WTC11 (cell line): Measurements from ENCODE around the gene ITPR1. TPM values are rescaled to one million over a fixed set of nuclear protein-coding genes. Genes with fewer than 3 reads are reported as not detected.

ENCODE experiments used
- ATAC-seq: fragments of 200-7000 bp; cut with Tn5 transposase; 2 replicates; pipeline ENCODE4 v1.10.0; 2021; ENCODE audit warnings: mild to moderate bottlenecking, moderate library complexity
- CTCF ChIA-PET: fragments of 300-600 bp; sonication (Branson Sonifier 250); formaldehyde crosslinking; loops from one replicate; lab custom pipeline; 2021; ENCODE audit warnings: antibody characterized with exemption; lab: Charles Lee
- POLR2A ChIA-PET: fragments of 350-600 bp; sonication (Branson Sonifier 250); formaldehyde crosslinking; loops from one replicate; lab custom pipeline; 2021; ENCODE audit warnings: antibody characterized with exemption; lab: Charles Lee
- DNase-seq: peaks from one replicate; pipeline ENCODE4 v3.0.0; 2021; ENCODE audit warnings: low spot score
- H3K27ac Mint-ChIP-seq: 2 replicates; pipeline ENCODE4 v1.8.0; 2021; ENCODE audit warnings: mixed read lengths
- H3K27me3 Mint-ChIP-seq: 2 replicates; pipeline ENCODE4 v1.8.0; 2021; ENCODE audit warnings: low read depth, mild to moderate bottlenecking, moderate library complexity, mixed read lengths
- H3K36me3 Mint-ChIP-seq: 2 replicates; pipeline ENCODE4 v1.8.0; 2021; ENCODE audit warnings: mixed read lengths
- H3K4me1 Mint-ChIP-seq: 2 replicates; pipeline ENCODE4 v1.8.0; 2022; ENCODE audit warnings: mixed read lengths
- H3K4me3 Mint-ChIP-seq: 2 replicates; pipeline ENCODE4 v1.8.0; 2021; ENCODE audit warnings: mild to moderate bottlenecking, moderate library complexity, mixed read lengths
- H3K9me3 Mint-ChIP-seq: 2 replicates; pipeline ENCODE4 v1.8.0; 2021; ENCODE audit warnings: mixed read lengths
- ATF1 ChIP-seq: sonication (generic); formaldehyde crosslinking; IDR thresholded peaks from 2 replicates; pipeline ENCODE4 v1.8.1; 2023; ENCODE audit warnings: mild to moderate bottlenecking, moderate library complexity, missing genetic modification reagents
- CREB1 ChIP-seq: sonication (generic); formaldehyde crosslinking; IDR thresholded peaks from 2 replicates; pipeline ENCODE4 v1.8.0; 2023; ENCODE audit warnings: mild to moderate bottlenecking, missing genetic modification reagents
- CREM ChIP-seq: sonication (generic); formaldehyde crosslinking; IDR thresholded peaks from 2 replicates; pipeline ENCODE4 v1.8.1; 2022; ENCODE audit warnings: mild to moderate bottlenecking, missing genetic modification reagents, moderate library complexity
- ESRRA ChIP-seq: sonication (generic); formaldehyde crosslinking; IDR thresholded peaks from 2 replicates; pipeline ENCODE4 v1.8.1; 2022; ENCODE audit warnings: mild to moderate bottlenecking, missing genetic modification reagents, borderline replicate concordance
- FOXP1 ChIP-seq: sonication (generic); formaldehyde crosslinking; IDR thresholded peaks from 2 replicates; pipeline ENCODE4 v1.8.0; 2022; ENCODE audit warnings: missing genetic modification reagents, mild to moderate bottlenecking, moderate library complexity, borderline replicate concordance
- IRF2 ChIP-seq: sonication (generic); formaldehyde crosslinking; IDR thresholded peaks from 2 replicates; pipeline ENCODE4 v1.8.0; 2022; ENCODE audit warnings: low read depth, missing genetic modification reagents, borderline replicate concordance
- JAZF1 ChIP-seq: fragments of 250-450 bp; sonication (Bioruptor Pico); IDR thresholded peaks from 2 replicates; pipeline ENCODE4 v1.9.0; 2021; ENCODE audit warnings: moderate library complexity, mild to moderate bottlenecking, inconsistent platforms
- NFATC4 ChIP-seq: fragments of 250-450 bp; sonication (Bioruptor Pico); IDR thresholded peaks from 2 replicates; pipeline ENCODE4 v1.9.0; 2021; ENCODE audit warnings: mild to moderate bottlenecking
- NFYB ChIP-seq: sonication (generic); formaldehyde crosslinking; conservative IDR thresholded peaks from 2 replicates; pipeline ENCODE4 v1.8.0; 2022; ENCODE audit warnings: low read depth, missing genetic modification reagents
- PRRX2 ChIP-seq: fragments of 250-450 bp; sonication (Bioruptor Pico); IDR thresholded peaks from 2 replicates; pipeline ENCODE4 v1.8.0; 2021; ENCODE audit warnings: mild to moderate bottlenecking
- RORB ChIP-seq: fragments of 250-450 bp; sonication (Bioruptor Pico); IDR thresholded peaks from 2 replicates; pipeline ENCODE4 v1.9.0; 2021; ENCODE audit warnings: mild to moderate bottlenecking
- SMAD3 ChIP-seq: sonication (generic); formaldehyde crosslinking; IDR thresholded peaks from 2 replicates; pipeline ENCODE4 v1.8.0; 2022; ENCODE audit warnings: missing genetic modification reagents, mild to moderate bottlenecking, borderline replicate concordance
- TEAD1 ChIP-seq: sonication (generic); formaldehyde crosslinking; IDR thresholded peaks from 2 replicates; pipeline ENCODE4 v1.8.0; 2022; ENCODE audit warnings: mild to moderate bottlenecking, missing genetic modification reagents
- ZNF219 ChIP-seq: sonication (generic); formaldehyde crosslinking; IDR thresholded peaks from 2 replicates; pipeline ENCODE4 v1.8.0; 2023; ENCODE audit warnings: missing genetic modification reagents, mild to moderate bottlenecking, borderline replicate concordance
- ZNF396 ChIP-seq: fragments of 250-450 bp; sonication (Bioruptor Pico); IDR thresholded peaks from 2 replicates; pipeline ENCODE4 v1.8.0; 2021; ENCODE audit warnings: mild to moderate bottlenecking, moderate library complexity, borderline replicate concordance
- total RNA-seq: library from RNA; stranded (reverse); gene quantifications from 3 replicates; pipeline ENCODE4 v1.2.3, GENCODE V29; 2021
- TF ChIP-seq, protein P1 (sequence below): sonication (generic); formaldehyde crosslinking; IDR thresholded peaks from 2 replicates; pipeline ENCODE4 v1.8.1; 2023; ENCODE audit warnings: mild to moderate bottlenecking, missing genetic modification reagents
- TF ChIP-seq, protein P2 (sequence below): fragments of 250-450 bp; sonication (Bioruptor Pico); IDR thresholded peaks from 2 replicates; pipeline ENCODE4 v1.9.0; 2021; ENCODE audit warnings: mild to moderate bottlenecking, borderline replicate concordance
- TF ChIP-seq, protein P3 (sequence below): sonication (generic); formaldehyde crosslinking; conservative IDR thresholded peaks from 2 replicates; pipeline ENCODE4 v1.8.1; 2022; ENCODE audit warnings: mild to moderate bottlenecking, missing genetic modification reagents
- TF ChIP-seq, protein P4 (sequence below): fragments of 250-450 bp; sonication (Bioruptor Pico); IDR thresholded peaks from 2 replicates; pipeline ENCODE4 v2.1.2; 2022; ENCODE audit warnings: mild to moderate bottlenecking, moderate library complexity
- TF ChIP-seq, protein P5 (sequence below): sonication (generic); formaldehyde crosslinking; conservative IDR thresholded peaks from 2 replicates; pipeline ENCODE4 v1.8.1; 2023; ENCODE audit warnings: mild to moderate bottlenecking, low read depth, missing genetic modification reagents, moderate library complexity
- TF ChIP-seq, protein P6 (sequence below): sonication (generic); formaldehyde crosslinking; IDR thresholded peaks from 2 replicates; pipeline ENCODE4 v1.8.1; 2022; ENCODE audit warnings: missing genetic modification reagents, borderline replicate concordance
- TF ChIP-seq, protein P7 (sequence below): fragments of 250-450 bp; sonication (Bioruptor Pico); IDR thresholded peaks from 2 replicates; pipeline ENCODE4 v1.8.0; 2021; ENCODE audit warnings: mild to moderate bottlenecking

Gene ITPR1
- total RNA-seq, 1 experiment from 2014 or later = 11.8 TPM

DNA sequence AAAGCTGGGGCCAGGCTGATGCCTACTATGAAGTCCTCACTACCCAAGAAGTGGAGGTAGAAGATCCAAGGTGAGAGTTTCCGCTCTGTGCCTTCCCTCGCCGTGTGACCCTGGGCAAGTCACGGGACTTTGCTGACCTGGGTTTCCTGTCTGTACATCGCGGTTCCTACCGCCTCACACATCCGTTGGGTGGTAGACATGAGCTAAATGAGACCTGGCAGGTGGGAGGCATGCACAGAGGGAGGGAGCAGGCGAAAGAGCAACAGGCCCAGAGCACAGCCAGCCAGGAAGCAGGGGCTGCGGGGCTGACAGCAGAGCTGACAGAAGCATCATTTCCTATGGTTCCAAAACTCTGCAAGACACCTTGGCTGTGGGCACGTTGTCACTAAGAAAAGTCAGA is 328.8 kb downstream of the ITPR1 start (continued):
- TF ChIP-seq, protein P1, sequence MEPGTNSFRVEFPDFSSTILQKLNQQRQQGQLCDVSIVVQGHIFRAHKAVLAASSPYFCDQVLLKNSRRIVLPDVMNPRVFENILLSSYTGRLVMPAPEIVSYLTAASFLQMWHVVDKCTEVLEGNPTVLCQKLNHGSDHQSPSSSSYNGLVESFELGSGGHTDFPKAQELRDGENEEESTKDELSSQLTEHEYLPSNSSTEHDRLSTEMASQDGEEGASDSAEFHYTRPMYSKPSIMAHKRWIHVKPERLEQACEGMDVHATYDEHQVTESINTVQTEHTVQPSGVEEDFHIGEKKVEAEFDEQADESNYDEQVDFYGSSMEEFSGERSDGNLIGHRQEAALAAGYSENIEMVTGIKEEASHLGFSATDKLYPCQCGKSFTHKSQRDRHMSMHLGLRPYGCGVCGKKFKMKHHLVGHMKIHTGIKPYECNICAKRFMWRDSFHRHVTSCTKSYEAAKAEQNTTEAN (CRISPR knock-in tag) = no peak
- TF ChIP-seq, protein P2, sequence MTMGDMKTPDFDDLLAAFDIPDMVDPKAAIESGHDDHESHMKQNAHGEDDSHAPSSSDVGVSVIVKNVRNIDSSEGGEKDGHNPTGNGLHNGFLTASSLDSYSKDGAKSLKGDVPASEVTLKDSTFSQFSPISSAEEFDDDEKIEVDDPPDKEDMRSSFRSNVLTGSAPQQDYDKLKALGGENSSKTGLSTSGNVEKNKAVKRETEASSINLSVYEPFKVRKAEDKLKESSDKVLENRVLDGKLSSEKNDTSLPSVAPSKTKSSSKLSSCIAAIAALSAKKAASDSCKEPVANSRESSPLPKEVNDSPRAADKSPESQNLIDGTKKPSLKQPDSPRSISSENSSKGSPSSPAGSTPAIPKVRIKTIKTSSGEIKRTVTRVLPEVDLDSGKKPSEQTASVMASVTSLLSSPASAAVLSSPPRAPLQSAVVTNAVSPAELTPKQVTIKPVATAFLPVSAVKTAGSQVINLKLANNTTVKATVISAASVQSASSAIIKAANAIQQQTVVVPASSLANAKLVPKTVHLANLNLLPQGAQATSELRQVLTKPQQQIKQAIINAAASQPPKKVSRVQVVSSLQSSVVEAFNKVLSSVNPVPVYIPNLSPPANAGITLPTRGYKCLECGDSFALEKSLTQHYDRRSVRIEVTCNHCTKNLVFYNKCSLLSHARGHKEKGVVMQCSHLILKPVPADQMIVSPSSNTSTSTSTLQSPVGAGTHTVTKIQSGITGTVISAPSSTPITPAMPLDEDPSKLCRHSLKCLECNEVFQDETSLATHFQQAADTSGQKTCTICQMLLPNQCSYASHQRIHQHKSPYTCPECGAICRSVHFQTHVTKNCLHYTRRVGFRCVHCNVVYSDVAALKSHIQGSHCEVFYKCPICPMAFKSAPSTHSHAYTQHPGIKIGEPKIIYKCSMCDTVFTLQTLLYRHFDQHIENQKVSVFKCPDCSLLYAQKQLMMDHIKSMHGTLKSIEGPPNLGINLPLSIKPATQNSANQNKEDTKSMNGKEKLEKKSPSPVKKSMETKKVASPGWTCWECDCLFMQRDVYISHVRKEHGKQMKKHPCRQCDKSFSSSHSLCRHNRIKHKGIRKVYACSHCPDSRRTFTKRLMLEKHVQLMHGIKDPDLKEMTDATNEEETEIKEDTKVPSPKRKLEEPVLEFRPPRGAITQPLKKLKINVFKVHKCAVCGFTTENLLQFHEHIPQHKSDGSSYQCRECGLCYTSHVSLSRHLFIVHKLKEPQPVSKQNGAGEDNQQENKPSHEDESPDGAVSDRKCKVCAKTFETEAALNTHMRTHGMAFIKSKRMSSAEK (CRISPR knock-in tag) = no peak

DNA sequence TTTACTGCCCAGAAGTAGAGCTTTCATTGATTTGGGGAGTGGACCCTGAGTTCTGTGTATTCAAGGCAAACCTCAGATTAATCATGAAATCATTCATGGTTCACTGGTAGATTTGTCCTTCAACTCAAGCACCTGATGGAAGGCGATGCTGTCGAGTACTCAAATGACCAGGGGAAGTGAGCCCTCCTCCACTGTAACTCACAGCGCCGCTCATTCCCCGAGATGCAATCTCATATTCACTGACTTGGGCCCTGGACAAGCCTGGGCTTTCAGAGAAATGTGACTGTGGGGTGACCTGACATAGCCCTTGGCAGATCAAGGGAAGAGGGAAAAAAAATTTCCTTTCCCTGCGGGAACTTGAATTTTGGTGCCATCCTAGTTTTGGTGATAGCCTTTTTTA is 329.4 kb downstream of the ITPR1 start:
- TF ChIP-seq CREB1 (CRISPR knock-in tag) = no peak
- no peak for TF ChIP-seq JAZF1
- no peak for TF ChIP-seq NFATC4 (CRISPR knock-in tag)
- TF ChIP-seq TEAD1 (CRISPR knock-in tag) = no peak
- TF ChIP-seq NFYB = no peak
- no peak for TF ChIP-seq CREM (CRISPR knock-in tag)
- no peak for TF ChIP-seq ATF1 (CRISPR knock-in tag)
- TF ChIP-seq PRRX2 (CRISPR knock-in tag) = no peak
- no peak for TF ChIP-seq FOXP1 (CRISPR knock-in tag)
- no peak for TF ChIP-seq IRF2 (CRISPR knock-in tag)
- TF ChIP-seq, protein P3, sequence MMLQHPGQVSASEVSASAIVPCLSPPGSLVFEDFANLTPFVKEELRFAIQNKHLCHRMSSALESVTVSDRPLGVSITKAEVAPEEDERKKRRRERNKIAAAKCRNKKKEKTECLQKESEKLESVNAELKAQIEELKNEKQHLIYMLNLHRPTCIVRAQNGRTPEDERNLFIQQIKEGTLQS (CRISPR knock-in tag) = no peak
- TF ChIP-seq ESRRA (CRISPR knock-in tag) = no peak
- TF ChIP-seq ZNF396 (CRISPR knock-in tag) = no peak
- TF ChIP-seq SMAD3 (CRISPR knock-in tag) = no peak
- H3K36me3 Mint-ChIP-seq = peaks cover 10% of the 10 kb centered on the region
- DNase-seq = no peak
- no peak for ATAC-seq
- peaks cover 7% of the 10 kb centered on the region for H3K9me3 Mint-ChIP-seq
- POLR2A ChIA-PET = no interaction called here
- no peak overlapping the region for H3K27ac Mint-ChIP-seq
- H3K4me1 Mint-ChIP-seq = peaks cover 16% of the 10 kb centered on the region
- no peak overlapping the region for H3K4me3 Mint-ChIP-seq
- CTCF ChIA-PET = no interaction called here
- no peaks in the 10 kb centered on the region for H3K27me3 Mint-ChIP-seq

DNA sequence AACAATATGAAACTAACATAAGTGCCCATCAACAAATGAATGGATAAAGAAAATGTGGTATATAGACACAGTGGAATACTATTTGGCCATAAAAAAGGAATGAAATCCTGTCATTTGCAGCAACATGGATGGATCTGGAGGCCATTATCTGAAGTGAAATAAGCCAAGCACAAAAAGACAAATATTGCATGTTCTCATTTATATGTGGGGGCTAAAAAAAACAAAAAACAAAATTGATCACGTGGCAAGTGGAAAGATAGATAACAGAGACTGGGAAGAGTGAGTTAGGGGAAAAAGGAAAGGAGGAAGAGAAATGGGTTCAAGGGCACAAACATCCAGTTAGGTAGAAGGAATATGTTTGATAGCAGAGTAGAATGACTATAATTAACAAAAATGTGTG is 330.2 kb downstream of the ITPR1 start:
- CTCF ChIA-PET = interaction anchor here (0.6 kb wide), 1 partner anchor 243 kb away, joined by 3 read pairs; no protein-coding TSS in a partner anchor
- POLR2A ChIA-PET = no interaction called here
- Mint-ChIP-seq H3K36me3 (peaks cover 4% of the 10 kb centered on the region), H3K4me3 (no peak overlapping the region), H3K27me3 (no peaks in the 10 kb centered on the region), H3K9me3 (no peaks in the 10 kb centered on the region), H3K27ac (no peak overlapping the region), H3K4me1 (peaks cover 16% of the 10 kb centered on the region)
- ATAC-seq = no peak
- DNase-seq = no peak
- TF ChIP-seq, protein P4, sequence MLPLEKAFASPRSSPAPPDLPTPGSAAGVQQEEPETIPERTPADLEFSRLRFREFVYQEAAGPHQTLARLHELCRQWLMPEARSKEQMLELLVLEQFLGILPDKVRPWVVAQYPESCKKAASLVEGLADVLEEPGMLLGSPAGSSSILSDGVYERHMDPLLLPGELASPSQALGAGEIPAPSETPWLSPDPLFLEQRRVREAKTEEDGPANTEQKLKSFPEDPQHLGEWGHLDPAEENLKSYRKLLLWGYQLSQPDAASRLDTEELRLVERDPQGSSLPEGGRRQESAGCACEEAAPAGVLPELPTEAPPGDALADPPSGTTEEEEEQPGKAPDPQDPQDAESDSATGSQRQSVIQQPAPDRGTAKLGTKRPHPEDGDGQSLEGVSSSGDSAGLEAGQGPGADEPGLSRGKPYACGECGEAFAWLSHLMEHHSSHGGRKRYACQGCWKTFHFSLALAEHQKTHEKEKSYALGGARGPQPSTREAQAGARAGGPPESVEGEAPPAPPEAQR (CRISPR knock-in tag) = no peak
- no peak for TF ChIP-seq CREM (CRISPR knock-in tag)
- TF ChIP-seq, protein P5, sequence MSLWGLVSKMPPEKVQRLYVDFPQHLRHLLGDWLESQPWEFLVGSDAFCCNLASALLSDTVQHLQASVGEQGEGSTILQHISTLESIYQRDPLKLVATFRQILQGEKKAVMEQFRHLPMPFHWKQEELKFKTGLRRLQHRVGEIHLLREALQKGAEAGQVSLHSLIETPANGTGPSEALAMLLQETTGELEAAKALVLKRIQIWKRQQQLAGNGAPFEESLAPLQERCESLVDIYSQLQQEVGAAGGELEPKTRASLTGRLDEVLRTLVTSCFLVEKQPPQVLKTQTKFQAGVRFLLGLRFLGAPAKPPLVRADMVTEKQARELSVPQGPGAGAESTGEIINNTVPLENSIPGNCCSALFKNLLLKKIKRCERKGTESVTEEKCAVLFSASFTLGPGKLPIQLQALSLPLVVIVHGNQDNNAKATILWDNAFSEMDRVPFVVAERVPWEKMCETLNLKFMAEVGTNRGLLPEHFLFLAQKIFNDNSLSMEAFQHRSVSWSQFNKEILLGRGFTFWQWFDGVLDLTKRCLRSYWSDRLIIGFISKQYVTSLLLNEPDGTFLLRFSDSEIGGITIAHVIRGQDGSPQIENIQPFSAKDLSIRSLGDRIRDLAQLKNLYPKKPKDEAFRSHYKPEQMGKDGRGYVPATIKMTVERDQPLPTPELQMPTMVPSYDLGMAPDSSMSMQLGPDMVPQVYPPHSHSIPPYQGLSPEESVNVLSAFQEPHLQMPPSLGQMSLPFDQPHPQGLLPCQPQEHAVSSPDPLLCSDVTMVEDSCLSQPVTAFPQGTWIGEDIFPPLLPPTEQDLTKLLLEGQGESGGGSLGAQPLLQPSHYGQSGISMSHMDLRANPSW (CRISPR knock-in tag) = no peak
- TF ChIP-seq, protein P6, sequence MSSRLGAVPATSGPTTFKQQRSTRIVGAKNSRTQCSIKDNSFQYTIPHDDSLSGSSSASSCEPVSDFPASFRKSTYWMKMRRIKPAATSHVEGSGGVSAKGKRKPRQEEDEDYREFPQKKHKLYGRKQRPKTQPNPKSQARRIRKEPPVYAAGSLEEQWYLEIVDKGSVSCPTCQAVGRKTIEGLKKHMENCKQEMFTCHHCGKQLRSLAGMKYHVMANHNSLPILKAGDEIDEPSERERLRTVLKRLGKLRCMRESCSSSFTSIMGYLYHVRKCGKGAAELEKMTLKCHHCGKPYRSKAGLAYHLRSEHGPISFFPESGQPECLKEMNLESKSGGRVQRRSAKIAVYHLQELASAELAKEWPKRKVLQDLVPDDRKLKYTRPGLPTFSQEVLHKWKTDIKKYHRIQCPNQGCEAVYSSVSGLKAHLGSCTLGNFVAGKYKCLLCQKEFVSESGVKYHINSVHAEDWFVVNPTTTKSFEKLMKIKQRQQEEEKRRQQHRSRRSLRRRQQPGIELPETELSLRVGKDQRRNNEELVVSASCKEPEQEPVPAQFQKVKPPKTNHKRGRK = no peak
- no peak for TF ChIP-seq ZNF219
- TF ChIP-seq, protein P7, sequence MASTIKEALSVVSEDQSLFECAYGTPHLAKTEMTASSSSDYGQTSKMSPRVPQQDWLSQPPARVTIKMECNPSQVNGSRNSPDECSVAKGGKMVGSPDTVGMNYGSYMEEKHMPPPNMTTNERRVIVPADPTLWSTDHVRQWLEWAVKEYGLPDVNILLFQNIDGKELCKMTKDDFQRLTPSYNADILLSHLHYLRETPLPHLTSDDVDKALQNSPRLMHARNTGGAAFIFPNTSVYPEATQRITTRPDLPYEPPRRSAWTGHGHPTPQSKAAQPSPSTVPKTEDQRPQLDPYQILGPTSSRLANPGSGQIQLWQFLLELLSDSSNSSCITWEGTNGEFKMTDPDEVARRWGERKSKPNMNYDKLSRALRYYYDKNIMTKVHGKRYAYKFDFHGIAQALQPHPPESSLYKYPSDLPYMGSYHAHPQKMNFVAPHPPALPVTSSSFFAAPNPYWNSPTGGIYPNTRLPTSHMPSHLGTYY (CRISPR knock-in tag) = no peak
- TF ChIP-seq NFATC4 (CRISPR knock-in tag) = no peak
- no peak for TF ChIP-seq RORB (CRISPR knock-in tag)
